Endodermal cell (in vitro differentiated cells): Measurements from ENCODE around the gene COL11A2. TPM values are rescaled to one million over a fixed set of nuclear protein-coding genes. Genes with fewer than 3 reads are reported as not detected.
A peak's percentile ranks its signal among the peaks of the same experiment; 100 is the strongest.

ENCODE experiments used
- DNase-seq: peaks from one replicate; pipeline ENCODE4 v3.0.0-alpha.2; 2017
- H3K27ac ChIP-seq: 2 replicates; pipeline ENCODE4 v1.5.1; 2013; ENCODE audit warnings: mild to moderate bottlenecking, low read depth, low read length, moderate library complexity
- H3K27me3 ChIP-seq: 2 replicates; pipeline ENCODE4 v1.6.1; 2013; ENCODE audit warnings: mild to moderate bottlenecking, low read length, moderate library complexity; ENCODE audit not compliant: insufficient read depth, control insufficient read depth, poor library complexity, severe bottlenecking
- H3K36me3 ChIP-seq: 2 replicates; pipeline ENCODE4 v1.7.0; 2013; ENCODE audit warnings: mild to moderate bottlenecking, low read length, moderate library complexity; ENCODE audit not compliant: control insufficient read depth, insufficient read depth
- H3K4me1 ChIP-seq: one replicate; pipeline ENCODE4 v1.7.0; 2013; ENCODE audit warnings: low read length; ENCODE audit not compliant: control insufficient read depth, insufficient read depth
- H3K4me3 ChIP-seq: 2 replicates; pipeline ENCODE4 v1.5.1; 2013; ENCODE audit warnings: mild to moderate bottlenecking, low read length, moderate library complexity
- H3K9ac ChIP-seq: 2 replicates; pipeline ENCODE4 v1.6.1; 2013; ENCODE audit warnings: mild to moderate bottlenecking, low read length, moderate library complexity; ENCODE audit not compliant: poor library complexity, severe bottlenecking; ENCODE audit errors: extremely low read depth
- H3K9me3 ChIP-seq: 2 replicates; pipeline ENCODE4 v1.6.1; 2013; ENCODE audit warnings: mild to moderate bottlenecking, low read length, moderate library complexity; ENCODE audit not compliant: control insufficient read depth
- H3K27ac Mint-ChIP-seq: 2 replicates; pipeline ENCODE4 v1.8.0; 2020; ENCODE audit warnings: mixed read lengths
- H3K27me3 Mint-ChIP-seq: 2 replicates; pipeline ENCODE4 v1.8.0; 2021; ENCODE audit warnings: mild to moderate bottlenecking, mixed read lengths; ENCODE audit not compliant: insufficient read depth
- H3K36me3 Mint-ChIP-seq: 2 replicates; pipeline ENCODE4 v1.8.0; 2020; ENCODE audit warnings: low read depth, mixed read lengths
- H3K4me1 Mint-ChIP-seq: 2 replicates; pipeline ENCODE4 v1.8.0; 2020; ENCODE audit warnings: mixed read lengths
- H3K4me3 Mint-ChIP-seq: 2 replicates; pipeline ENCODE4 v1.8.0; 2020; ENCODE audit warnings: mild to moderate bottlenecking, moderate library complexity, mixed read lengths
- H3K9me3 Mint-ChIP-seq: 2 replicates; pipeline ENCODE4 v1.8.0; 2020; ENCODE audit warnings: mild to moderate bottlenecking, mixed read lengths
- CTCF ChIP-seq: fragments of 200-600 bp; sonication (generic); conservative IDR thresholded peaks from 2 replicates; pipeline ENCODE4 v1.5.0; 2021; ENCODE audit warnings: antibody characterized with exemption, mild to moderate bottlenecking
- WGBS, 2 experiments: methylation state at CpG; one replicate each; pipeline versions ENCODE4 v1.1.5 to v1.1.7; 2013; ENCODE audit warnings: missing lambda C conversion rate in 2 of 2, mixed read lengths in 1 of 2; ENCODE audit not compliant: insufficient coverage in 1 of 2, insufficient read length in 1 of 2; 5-methylcytosine and 5-hydroxymethylcytosine counted together
- total RNA-seq, 2 donors: library from RNA; stranded (reverse); fragmentation: NEBNext Ultra II Directional in 1 of 2; extraction: Animal tissue kit (Norgen Biotek cat#: 25700) in 1 of 2; gene quantifications; 2 replicates in 1 of 2; 3 replicates in 1 of 2; pipeline ENCODE4 v1.2.1, GENCODE V29; 2021

COL11A2 gene
- total RNA-seq, 2 donors from 2014 or later, result 1.3 to 2.8 TPM

- Mint-ChIP-seq H3K36me3 (peaks cover 12% of the 10 kb centered on the region), H3K4me3 (no peak overlapping the region), H3K27ac (no peak overlapping the region), H3K27me3 (no peaks in the 10 kb centered on the region), H3K9me3 (peaks cover 31% of the 10 kb centered on the region), H3K4me1 (peaks cover 36% of the 10 kb centered on the region)
- Histone ChIP-seq H3K27me3 (no peaks in the 10 kb centered on the region), H3K9ac (no peak overlapping the region), H3K9me3 (peaks cover 22% of the 10 kb centered on the region), H3K27ac (no peak overlapping the region), H3K4me1 (no peaks in the 10 kb centered on the region), H3K36me3 (no peaks in the 10 kb centered on the region), H3K4me3 (no peak overlapping the region)
- peak; percentile 81 for TF ChIP-seq CTCF
- peak; percentile 72 for DNase-seq
- 69 to 81% methylated on average over 14 to 20 of the region's 20 CpGs for WGBS, 2 experiments
Measured at GRCh38 chr6:33123732-33124524, 68.3 kb downstream of the COL11A2 start.

GRCh38 chr6:33123181-33123580 is 69.1 kb downstream of the COL11A2 start:
- H3K36me3 ChIP-seq, result no peaks in the 10 kb centered on the region
- no peak overlapping the region for H3K4me3 Mint-ChIP-seq
- peaks cover 12% of the 10 kb centered on the region for H3K36me3 Mint-ChIP-seq
- H3K27me3 ChIP-seq, result no peaks in the 10 kb centered on the region
- peak overlapping the region; percentile 64 for H3K4me3 ChIP-seq
- H3K9me3 ChIP-seq, result peaks cover 22% of the 10 kb centered on the region
- no peaks in the 10 kb centered on the region for H3K4me1 ChIP-seq
- no peak for DNase-seq
- H3K27ac Mint-ChIP-seq, result peak overlapping the region; percentile 79
- 78 to 84% methylated on average over 1 to 6 of the region's 6 CpGs for WGBS, 2 experiments
- peaks cover 31% of the 10 kb centered on the region for H3K9me3 Mint-ChIP-seq
- no peak for TF ChIP-seq CTCF
- no peaks in the 10 kb centered on the region for H3K27me3 Mint-ChIP-seq
- no peak overlapping the region for H3K9ac ChIP-seq
- H3K27ac ChIP-seq, result no peak overlapping the region
- peaks cover 38% of the 10 kb centered on the region for H3K4me1 Mint-ChIP-seq

- Mint-ChIP-seq H3K4me1 (peaks cover 49% of the 10 kb centered on the region), H3K9me3 (peaks cover 29% of the 10 kb centered on the region), H3K27ac (no peak overlapping the region), H3K27me3 (peaks cover 29% of the 10 kb centered on the region), H3K36me3 (peaks cover 12% of the 10 kb centered on the region), H3K4me3 (no peak overlapping the region)
- TF ChIP-seq CTCF, result no peak
- Histone ChIP-seq H3K36me3 (no peaks in the 10 kb centered on the region), H3K9ac (no peak overlapping the region), H3K27me3 (peaks cover 28% of the 10 kb centered on the region), H3K4me1 (no peaks in the 10 kb centered on the region), H3K9me3 (peaks cover 22% of the 10 kb centered on the region), H3K27ac (no peak overlapping the region), H3K4me3 (no peak overlapping the region)
- DNase-seq, result no peak
- WGBS, 2 experiments, result 60 to 71% methylated on average over 1 to 3 of the region's 3 CpGs
Measured at GRCh38 chr6:33120001-33120400, 72.3 kb downstream of the COL11A2 start.
